ENCODE measurements around the gene NFE2L2.
A peak's percentile ranks its signal among the peaks of the same experiment; 100 is the strongest.
"Not testable (repeated sequence)": the region's sequence is repeated elsewhere in the genome, so short reads cannot be mapped to it uniquely, and the experiment has no call there.

NFE2L2 gene

GRCh38 chr2:177281400-177282180 lies 17.1 kb upstream of the NFE2L2 start:
- no peak for DNase-seq (ENCODE audit: low read depth in 2 of 2)

- no peak for DNase-seq (ENCODE audit: low read depth in 2 of 2)
Observed at GRCh38 chr2:177279847-177280246, 15.3 kb upstream of the NFE2L2 start.

- no peak for DNase-seq (ENCODE audit: low read depth in 2 of 2)
Observed at GRCh38 chr2:177275743-177276055, 11.2 kb upstream of the NFE2L2 start.

DNA sequence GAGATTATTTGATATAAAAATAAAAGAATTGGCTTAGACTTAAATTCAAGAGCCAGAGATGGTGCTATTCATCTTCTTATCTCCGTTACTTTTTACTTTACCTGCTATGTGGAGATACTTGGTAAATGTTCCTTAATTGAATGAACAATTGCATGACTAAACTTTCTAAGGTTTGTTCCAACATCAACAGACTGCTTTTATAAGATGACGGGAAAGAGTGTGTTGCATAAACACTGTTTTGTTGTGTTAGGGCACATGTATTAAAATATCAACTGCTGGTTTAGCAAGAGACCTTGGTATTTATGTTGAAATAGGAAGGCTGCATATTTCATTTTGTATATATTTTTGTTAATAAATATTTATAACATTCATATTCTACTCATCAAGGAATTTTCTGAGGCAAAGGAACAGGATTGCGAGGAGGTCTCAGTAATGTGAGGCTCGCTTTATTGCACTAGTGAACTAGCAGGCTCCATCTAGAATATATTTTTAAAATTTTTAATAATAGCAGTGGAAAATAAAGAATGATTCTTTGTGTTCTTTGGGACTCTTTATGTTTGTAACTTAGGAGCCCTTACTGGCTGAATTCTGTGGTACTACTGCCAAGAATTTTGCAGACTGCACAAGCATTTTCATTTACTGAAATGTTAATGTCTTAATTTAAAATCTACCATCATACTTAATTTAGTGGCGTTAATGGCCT lies 10.7 kb upstream of the NFE2L2 start:
- DNase-seq (ENCODE audit: low read depth in 2 of 2): no peak

- DNase-seq (ENCODE audit: low read depth in 2 of 2): no peak
Observed at GRCh38 chr2:177273408-177273807, 8.9 kb upstream of the NFE2L2 start.

DNA sequence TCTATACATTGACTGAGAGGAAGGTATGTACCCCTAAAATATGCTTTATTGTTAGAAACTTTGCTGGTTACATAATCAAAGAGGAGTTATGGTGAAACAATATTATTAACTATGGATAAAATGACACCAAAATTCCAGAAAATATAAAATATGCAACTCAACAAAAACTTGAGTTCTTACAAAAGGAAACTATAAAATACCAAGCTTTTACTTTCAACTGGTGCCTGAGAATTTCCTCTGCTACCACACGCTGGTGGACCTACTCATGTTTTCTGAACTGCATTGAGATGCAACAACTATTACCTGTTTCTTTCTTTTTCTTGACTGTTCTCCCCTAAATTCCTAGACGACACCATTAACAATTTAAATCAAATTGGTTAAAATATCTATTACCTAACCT lies 8.2 kb upstream of the NFE2L2 start:
- no peak for DNase-seq (ENCODE audit: low read depth in 2 of 2)

DNA sequence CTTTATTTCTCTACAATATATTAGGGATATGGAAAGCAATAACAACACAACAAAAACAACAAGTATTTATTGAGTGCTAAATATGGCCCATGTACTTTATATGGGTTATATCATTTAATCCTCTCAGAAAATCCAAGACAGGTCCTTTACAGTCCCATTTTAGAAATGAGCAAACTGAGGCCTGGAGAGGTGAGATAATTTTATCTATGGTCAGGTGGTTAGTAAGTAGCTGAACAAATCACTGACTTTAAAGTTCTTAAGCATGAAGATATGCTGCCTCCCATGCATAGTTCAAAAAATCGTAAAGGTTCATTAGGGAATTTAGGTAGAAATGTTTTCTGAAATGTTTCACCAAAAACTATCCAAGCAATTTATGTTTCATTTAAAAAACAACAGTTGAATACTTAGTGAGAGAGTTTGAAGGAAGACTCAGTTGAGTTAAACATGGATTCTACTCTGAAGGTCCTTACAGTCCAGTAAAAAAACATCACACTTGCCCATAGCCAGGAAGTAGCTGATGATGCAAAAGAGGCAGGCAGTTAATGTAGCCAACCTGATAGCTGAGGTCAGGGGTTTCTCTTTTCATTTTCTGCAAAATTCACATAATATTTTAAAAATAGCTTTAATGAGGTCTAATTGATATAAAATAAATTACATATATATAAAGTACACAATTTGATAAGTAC lies 7.6 kb upstream of the NFE2L2 start:
- no peak for DNase-seq (ENCODE audit: low read depth in 2 of 2)

GRCh38 chr2:177270531-177270930 lies 6.0 kb upstream of the NFE2L2 start:
- DNase-seq (ENCODE audit: low read depth in 2 of 2): no peak

DNA sequence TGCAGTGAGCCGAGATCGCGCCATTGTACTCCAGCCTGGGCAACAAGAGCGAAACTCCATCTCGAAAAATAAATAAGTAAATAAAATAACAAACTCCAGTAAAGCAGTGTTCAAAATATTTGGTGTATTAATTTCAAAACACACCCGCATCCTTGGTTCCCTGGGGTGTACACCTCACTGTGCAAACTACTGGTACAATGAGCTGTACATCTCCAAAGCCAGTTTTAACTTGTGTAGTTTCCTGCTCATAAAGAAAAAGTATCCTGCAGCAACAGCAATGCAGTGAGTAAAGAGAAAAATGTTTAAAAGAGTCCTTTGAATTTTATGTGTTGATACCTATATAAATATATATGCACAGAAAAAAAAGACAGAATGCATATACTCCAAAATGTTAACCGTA lies 4.4 kb upstream of the NFE2L2 start:
- DNase-seq (ENCODE audit: low read depth in 2 of 2): no peak

GRCh38 chr2:177268187-177268871 lies 3.8 kb upstream of the NFE2L2 start:
- DNase-seq (ENCODE audit: low read depth in 2 of 2): no peak

- not testable (repeated sequence) for DNase-seq (ENCODE audit: low read depth in 2 of 2)
Observed at GRCh38 chr2:177266955-177267354, 2.4 kb upstream of the NFE2L2 start.

- no peak for DNase-seq (ENCODE audit: low read depth in 2 of 2)
Observed at GRCh38 chr2:177265824-177266817, 1.6 kb upstream of the NFE2L2 start.

GRCh38 chr2:177264209-177264692 lies 276 bp downstream of the NFE2L2 start:
- DNase-seq (ENCODE audit: low read depth in 2 of 2): peak in 1 of 2 donors; percentile 34

DNA sequence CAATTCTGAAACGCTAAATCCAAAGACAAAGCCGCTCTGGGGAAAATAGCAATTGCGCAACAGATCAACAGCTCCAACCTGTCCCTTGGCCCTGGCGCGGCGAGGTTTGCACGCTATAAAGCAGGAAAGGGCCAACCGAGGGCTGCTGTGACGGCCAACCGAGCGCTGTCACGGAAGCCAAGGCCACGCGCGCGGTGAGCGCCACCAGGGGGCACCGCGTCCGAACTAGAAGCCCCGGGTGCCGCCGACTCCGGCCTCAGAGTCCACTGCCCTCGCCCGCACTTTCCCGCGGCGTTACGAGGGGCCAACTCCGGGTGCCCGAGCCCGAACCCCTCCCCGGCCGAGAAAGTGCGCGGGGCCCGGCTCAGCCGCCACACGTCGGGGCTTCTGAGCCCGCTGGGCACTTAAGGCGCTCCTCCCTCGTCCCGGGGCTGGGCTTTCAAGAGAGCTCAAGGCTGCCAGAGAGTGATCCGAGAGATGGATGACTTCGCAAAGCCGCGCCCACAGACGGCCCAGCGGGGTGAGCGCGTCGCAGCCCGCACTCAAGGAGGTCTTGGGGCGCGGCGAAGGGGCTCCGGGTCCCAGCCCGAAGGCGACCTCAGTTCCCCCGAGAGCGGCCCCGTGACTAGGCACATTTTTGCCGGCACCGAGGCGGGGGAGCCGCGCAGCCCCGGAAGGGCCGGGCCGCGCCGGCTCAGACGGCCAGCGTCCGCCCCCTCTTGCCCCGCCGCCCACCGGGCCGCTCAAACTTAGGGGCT lies 897 bp downstream of the NFE2L2 start:
- peak; percentile 91 for DNase-seq (ENCODE audit: low read depth in 2 of 2)

DNA sequence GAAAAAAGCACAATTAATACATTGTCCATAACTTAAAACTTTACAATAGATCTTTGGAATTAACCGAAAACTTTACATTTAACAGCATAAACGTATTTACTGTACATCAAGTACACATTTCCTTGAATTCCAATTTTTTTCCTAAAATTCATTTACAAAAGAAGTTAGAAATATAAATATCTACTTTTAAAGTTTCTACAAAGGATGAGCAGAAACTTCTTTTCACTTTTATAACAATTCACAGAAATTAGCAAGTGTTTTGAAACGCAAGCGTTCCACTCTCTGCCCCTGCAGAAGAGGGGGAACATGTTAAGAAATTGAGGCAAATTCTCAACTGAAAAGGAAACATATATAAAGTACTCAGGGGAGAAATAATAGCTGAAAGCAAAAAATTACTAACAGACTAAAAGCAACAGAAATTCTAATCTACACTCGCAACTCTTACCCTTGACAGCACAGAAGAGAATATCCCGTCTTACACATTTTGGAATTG lies 1.5 kb downstream of the NFE2L2 start:
- no peak for DNase-seq (ENCODE audit: low read depth in 2 of 2)

DNA sequence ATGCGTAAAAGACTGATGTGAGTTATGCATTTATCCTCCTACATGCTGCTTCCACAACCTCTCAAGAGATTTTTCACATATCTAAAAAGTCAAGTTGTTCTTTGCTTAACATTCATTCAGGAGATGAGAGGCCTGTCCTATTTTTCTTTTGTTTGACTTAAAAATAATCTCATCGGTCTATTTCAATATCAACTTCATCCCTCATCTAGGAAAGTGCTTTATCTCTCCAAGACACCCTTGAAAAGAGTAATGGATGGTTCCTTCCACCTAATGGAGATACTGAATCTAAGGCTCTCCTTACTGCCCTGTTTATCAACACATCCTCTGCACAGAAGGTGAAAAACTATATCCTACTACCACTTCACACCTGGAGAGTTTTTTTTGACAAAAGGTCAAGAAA lies 2.4 kb downstream of the NFE2L2 start:
- no peak for DNase-seq (ENCODE audit: low read depth in 2 of 2)

GRCh38 chr2:177261116-177262060 lies 3.1 kb downstream of the NFE2L2 start:
- no peak for DNase-seq (ENCODE audit: low read depth in 2 of 2)

DNA sequence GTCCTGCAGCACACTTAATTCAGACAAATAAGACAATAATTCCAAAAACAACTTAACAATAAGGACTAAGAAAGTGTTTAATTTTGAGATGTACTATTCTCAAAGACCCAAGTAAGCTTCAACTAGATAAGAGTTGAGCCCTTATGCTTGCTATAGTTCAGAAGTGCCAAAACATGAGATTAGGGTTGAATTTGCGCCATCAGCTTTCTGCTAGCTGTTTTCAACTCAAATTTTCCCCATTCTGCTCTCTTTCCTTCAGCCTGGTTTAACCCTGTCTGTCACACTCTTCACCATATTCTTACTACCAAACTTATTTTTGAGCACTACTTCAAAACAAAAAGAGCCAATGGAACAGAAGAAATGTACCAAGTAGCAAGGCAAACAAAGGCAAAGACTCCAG lies 4.1 kb downstream of the NFE2L2 start:
- no peak for DNase-seq (ENCODE audit: low read depth in 2 of 2)

DNA sequence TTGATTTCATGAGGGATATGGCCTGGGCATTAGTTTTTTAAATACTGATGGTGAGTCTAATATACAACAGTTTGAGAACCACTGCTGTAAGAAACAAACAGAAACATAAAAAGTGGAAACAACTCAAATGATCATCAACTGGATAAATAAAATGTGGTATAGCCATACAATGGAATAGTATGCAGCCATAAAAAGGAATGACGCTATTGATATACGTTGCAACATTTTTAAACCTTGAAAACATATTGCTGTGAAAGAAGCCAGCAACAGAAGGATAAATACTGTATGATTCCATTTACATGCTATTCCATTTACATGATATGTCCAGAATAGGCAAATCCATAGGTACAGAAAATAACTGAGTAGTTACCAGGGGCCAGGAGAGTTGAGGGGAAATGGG lies 6.5 kb downstream of the NFE2L2 start:
- DNase-seq (ENCODE audit: low read depth in 2 of 2): no peak

All from stimulated activated CD4-positive, alpha-beta T cell treated with anti-CD3 and anti-CD28 coated beads, Interleukin-4, amount 100 ng/mL, for 48 hours (primary cell).